Measurements from ENCODE around the gene ITPRIPL2. TPM values are rescaled to one million over a fixed set of nuclear protein-coding genes. Genes with fewer than 3 reads are reported as not detected.

The ITPRIPL2 gene
- total and polyA plus RNA-seq, 2 of the 13 experiments (the other 11 are each of a cell fraction or from before 2014, with no cell fraction given): 5.9 to 12.6 TPM

- TF ChIP-seq, protein P1, sequence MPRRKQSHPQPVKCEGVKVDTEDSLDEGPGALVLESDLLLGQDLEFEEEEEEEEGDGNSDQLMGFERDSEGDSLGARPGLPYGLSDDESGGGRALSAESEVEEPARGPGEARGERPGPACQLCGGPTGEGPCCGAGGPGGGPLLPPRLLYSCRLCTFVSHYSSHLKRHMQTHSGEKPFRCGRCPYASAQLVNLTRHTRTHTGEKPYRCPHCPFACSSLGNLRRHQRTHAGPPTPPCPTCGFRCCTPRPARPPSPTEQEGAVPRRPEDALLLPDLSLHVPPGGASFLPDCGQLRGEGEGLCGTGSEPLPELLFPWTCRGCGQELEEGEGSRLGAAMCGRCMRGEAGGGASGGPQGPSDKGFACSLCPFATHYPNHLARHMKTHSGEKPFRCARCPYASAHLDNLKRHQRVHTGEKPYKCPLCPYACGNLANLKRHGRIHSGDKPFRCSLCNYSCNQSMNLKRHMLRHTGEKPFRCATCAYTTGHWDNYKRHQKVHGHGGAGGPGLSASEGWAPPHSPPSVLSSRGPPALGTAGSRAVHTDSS (CRISPR knock-in tag; conservative IDR thresholded peaks at IDR 0.05): 0 out of 2 replicates have a peak, but pooled peaks have one; percentile 74
- TF ChIP-seq RXRA (CRISPR knock-in tag; IDR thresholded peaks at IDR 0.05) (peak; percentile 92), PHF5A (CRISPR knock-in tag; IDR thresholded peaks at IDR 0.05; ENCODE audit: low read depth, unreplicated experiment) (peak; percentile 44), ZKSCAN5 (CRISPR knock-in tag; IDR thresholded peaks at IDR 0.05) (no peak; the same call in 1 of the 2 replicates), ZNF24 (IDR thresholded peaks at IDR 0.05) (no peak; the same call in 1 of the 2 replicates), ZBTB21 (CRISPR knock-in tag; IDR thresholded peaks at IDR 0.05) (peak; percentile 99), ZNF720 (CRISPR knock-in tag; IDR thresholded peaks at IDR 0.05) (0 out of 2 replicates have a peak, but pooled peaks have one; percentile 16), SP4 (CRISPR knock-in tag; IDR thresholded peaks at IDR 0.05) (peak; percentile 86), JDP2 (CRISPR knock-in tag; IDR thresholded peaks at IDR 0.05; ENCODE audit: borderline replicate concordance) (no peak; the same call in 1 of the 2 replicates), HNRNPK (IDR thresholded peaks at IDR 0.05; ENCODE audit: low read depth, low read length, poor library complexity, severe bottlenecking) (no peak), HOXA9 (CRISPR knock-in tag; IDR thresholded peaks at IDR 0.05; ENCODE audit: borderline replicate concordance) (peak; percentile 62; the same call in 1 of the 2 replicates), ZNF253 (CRISPR knock-in tag; IDR thresholded peaks at IDR 0.05; ENCODE audit: borderline replicate concordance) (no peak), POLR2A (IDR thresholded peaks at IDR 0.05; ENCODE audit: insufficient read depth in 1 of 2, low read depth in 2 of 2, low read length in 2 of 2) (peak; percentile 77 to 89), CREB3 (CRISPR knock-in tag; IDR thresholded peaks at IDR 0.05) (peak; percentile 79; the same call in 1 of the 2 replicates), HOXA7 (CRISPR knock-in tag; IDR thresholded peaks at IDR 0.05) (no peak), MAX (IDR thresholded peaks at IDR 0.05) (peak; percentile 91), ZNF230 (CRISPR knock-in tag; IDR thresholded peaks at IDR 0.05) (peak; percentile 84; the same call in 1 of the 2 replicates), NFRKB (IDR thresholded peaks at IDR 0.05) (no peak), REXO4 (CRISPR knock-in tag; IDR thresholded peaks at IDR 0.05; ENCODE audit: borderline replicate concordance) (no peak)
- TF ChIP-seq, protein P2, sequence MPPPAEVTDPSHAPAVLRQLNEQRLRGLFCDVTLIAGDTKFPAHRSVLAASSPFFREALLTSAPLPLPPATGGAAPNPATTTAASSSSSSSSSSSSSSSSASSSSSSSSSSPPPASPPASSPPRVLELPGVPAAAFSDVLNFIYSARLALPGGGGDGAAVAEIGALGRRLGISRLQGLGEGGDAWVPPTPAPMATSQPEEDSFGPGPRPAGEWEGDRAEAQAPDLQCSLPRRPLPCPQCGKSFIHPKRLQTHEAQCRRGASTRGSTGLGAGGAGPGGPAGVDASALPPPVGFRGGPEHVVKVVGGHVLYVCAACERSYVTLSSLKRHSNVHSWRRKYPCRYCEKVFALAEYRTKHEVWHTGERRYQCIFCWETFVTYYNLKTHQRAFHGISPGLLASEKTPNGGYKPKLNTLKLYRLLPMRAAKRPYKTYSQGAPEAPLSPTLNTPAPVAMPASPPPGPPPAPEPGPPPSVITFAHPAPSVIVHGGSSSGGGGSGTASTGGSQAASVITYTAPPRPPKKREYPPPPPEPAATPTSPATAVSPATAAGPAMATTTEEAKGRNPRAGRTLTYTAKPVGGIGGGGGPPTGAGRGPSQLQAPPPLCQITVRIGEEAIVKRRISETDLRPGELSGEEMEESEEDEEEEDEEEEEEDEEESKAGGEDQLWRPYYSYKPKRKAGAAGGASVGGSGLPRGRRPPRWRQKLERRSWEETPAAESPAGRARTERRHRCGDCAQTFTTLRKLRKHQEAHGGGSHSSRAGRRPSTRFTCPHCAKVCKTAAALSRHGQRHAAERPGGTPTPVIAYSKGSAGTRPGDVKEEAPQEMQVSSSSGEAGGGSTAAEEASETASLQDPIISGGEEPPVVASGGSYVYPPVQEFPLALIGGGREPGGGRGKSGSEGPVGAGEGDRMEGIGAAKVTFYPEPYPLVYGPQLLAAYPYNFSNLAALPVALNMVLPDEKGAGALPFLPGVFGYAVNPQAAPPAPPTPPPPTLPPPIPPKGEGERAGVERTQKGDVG (CRISPR knock-in tag; IDR thresholded peaks at IDR 0.05; ENCODE audit: borderline replicate concordance): peak; percentile 29; the same call in 1 of the 2 replicates
- TF ChIP-seq, protein P3, sequence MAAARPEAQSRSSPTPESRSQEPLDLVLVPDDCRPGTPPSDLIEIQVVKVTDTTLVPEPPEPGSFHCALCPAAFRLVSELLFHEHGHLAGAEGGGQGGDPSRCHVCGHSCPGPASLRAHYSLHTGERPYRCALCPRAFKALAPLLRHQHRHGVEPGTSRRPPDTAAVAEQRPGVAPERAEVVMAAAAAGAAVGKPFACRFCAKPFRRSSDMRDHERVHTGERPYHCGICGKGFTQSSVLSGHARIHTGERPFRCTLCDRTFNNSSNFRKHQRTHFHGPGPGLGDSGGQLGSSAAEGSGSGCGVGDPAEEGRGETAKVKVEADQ (CRISPR knock-in tag; IDR thresholded peaks at IDR 0.05; ENCODE audit: borderline replicate concordance): peak; percentile 80
Observed at GRCh38 chr16:19067349-19068236, 46.2 kb upstream of the ITPRIPL2 start, which contains the start of gene COQ7 (continued).

All from HepG2 (cell line).